Right lobe of liver (tissue), 4 donors: ENCODE results near the gene C10orf95.

Experiments used
- CTCF ChIP-seq, 4 donors: fragments of 200-600 bp in 3 of 4; fragments of 450-650 bp in 1 of 4; IDR thresholded peaks; one replicate each; pipeline versions ENCODE4 v1.5.1 to v1.8.0; 2016 to 2022; ENCODE audit warnings: antibody characterized with exemption in 4 of 4, mild to moderate bottlenecking in 2 of 4
- POLR2A ChIP-seq: fragments of 450-650 bp; IDR thresholded peaks from one replicate; pipeline ENCODE4 v1.6.1; 2017; ENCODE audit warnings: antibody characterized with exemption, mild to moderate bottlenecking
- donor health status: DM: no; HTN: no; CAD: no.
- donor health status: DM: no; HTN: no; CAD: no.
- donor health status: DM: no; HTN: yes; CAD: no.

DNA sequence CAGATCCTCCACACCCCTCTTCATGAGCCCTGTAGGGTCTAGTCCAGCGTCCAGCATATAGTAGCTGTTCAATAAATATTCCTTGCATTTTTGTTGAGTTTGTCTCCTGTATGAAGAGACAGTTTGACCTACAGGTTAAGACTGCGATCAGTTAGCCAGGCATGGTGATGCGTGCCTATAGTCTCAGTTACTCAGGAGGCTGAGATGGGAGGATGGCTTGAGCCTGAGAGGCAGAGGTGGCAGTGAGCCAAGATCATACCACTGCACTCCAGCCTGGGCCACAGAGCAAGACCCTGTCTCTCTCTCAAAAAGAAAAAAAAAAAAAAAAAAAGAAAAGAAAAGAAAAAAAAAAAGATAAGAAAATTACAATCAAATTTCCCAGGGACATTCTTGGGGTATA is 13.8 kb downstream of the C10orf95 start:
- no peak for TF ChIP-seq POLR2A
- TF ChIP-seq CTCF (IDR thresholded peaks at IDR 0.05), result no peak
